Measurements from ENCODE around the gene IRX4. TPM values are rescaled to one million over a fixed set of nuclear protein-coding genes. Genes with fewer than 3 reads are reported as not detected.

Gene IRX4
- polyA plus RNA-seq, 5 donors, result not detected

GRCh38 chr5:1892685-1893445 lies 10.1 kb upstream of the IRX4 start:
- DNase-seq, result no peak

- DNase-seq, result no peak
Observed at GRCh38 chr5:1892211-1892610, 9.5 kb upstream of the IRX4 start.

GRCh38 chr5:1891391-1891790 lies 8.7 kb upstream of the IRX4 start:
- DNase-seq, result no peak

GRCh38 chr5:1890296-1890695 lies 7.6 kb upstream of the IRX4 start:
- no peak for DNase-seq

GRCh38 chr5:1889321-1890065 lies 6.8 kb upstream of the IRX4 start:
- no peak for DNase-seq

- DNase-seq, result no peak
Observed at GRCh38 chr5:1888541-1889251, 6.0 kb upstream of the IRX4 start.

- no peak for DNase-seq
Observed at GRCh38 chr5:1887588-1888360, 5.0 kb upstream of the IRX4 start.

- no peak for DNase-seq
Observed at GRCh38 chr5:1886846-1887587, 4.3 kb upstream of the IRX4 start.

GRCh38 chr5:1885868-1886845 lies 3.4 kb upstream of the IRX4 start:
- DNase-seq, result no peak

- no peak for DNase-seq
Observed at GRCh38 chr5:1885404-1885755, 2.7 kb upstream of the IRX4 start.

- DNase-seq, result no peak
Observed at GRCh38 chr5:1884678-1885403, 2.1 kb upstream of the IRX4 start.

GRCh38 chr5:1883925-1884677 lies 1.4 kb upstream of the IRX4 start:
- DNase-seq, result no peak

- DNase-seq, result no peak
Observed at GRCh38 chr5:1883120-1883924, 597 bp upstream of the IRX4 start.

- no peak for DNase-seq
Observed at GRCh38 chr5:1881731-1882336, 891 bp downstream of the IRX4 start.

GRCh38 chr5:1881098-1881572 lies 1.6 kb downstream of the IRX4 start:
- DNase-seq, result no peak

- DNase-seq, result no peak
Observed at GRCh38 chr5:1880377-1881025, 2.2 kb downstream of the IRX4 start.

All from right lung (tissue), 5 donors.